H1 (cell line): ENCODE results near the gene SLC6A20.

Experiments
- ASH2L ChIP-seq: fragments of 200-600, 300-600 bp; sonication (generic); IDR thresholded peaks from one replicate; pipeline ENCODE4 v1.7.1; 2017; ENCODE audit warnings: low read length
- CEBPB ChIP-seq: IDR thresholded peaks from 2 replicates; pipeline ENCODE4 v1.6.1; 2012; ENCODE audit warnings: low read depth, low read length
- CHD1 ChIP-seq: IDR thresholded peaks from 2 replicates; pipeline ENCODE4 v1.6.1; 2012; ENCODE audit warnings: low read depth, low read length, improper control_type of control experiment
- EZH2 ChIP-seq: fragments of 200-600 bp; sonication (generic); IDR thresholded peaks from 2 replicates; pipeline ENCODE4 v1.7.1; 2012; ENCODE audit warnings: low read depth, mild to moderate bottlenecking, moderate library complexity, low read length, inconsistent platforms; ENCODE audit not compliant: severe bottlenecking
- MAFK ChIP-seq: IDR thresholded peaks from 2 replicates; pipeline ENCODE4 v1.6.1; 2012; ENCODE audit warnings: low read depth, mild to moderate bottlenecking, improper control_type of control experiment, low read length
- RAD21 ChIP-seq, 2 experiments: IDR thresholded peaks in 1 of 2; conservative IDR thresholded peaks in 1 of 2; 2 replicates each; pipeline ENCODE4 v1.6.1; 2011; ENCODE audit warnings: low read depth in 2 of 2, low read length in 2 of 2, improper control_type of control experiment in 1 of 2, inconsistent platforms in 1 of 2, mild to moderate bottlenecking in 1 of 2, moderate library complexity in 1 of 2
- TEAD4 ChIP-seq: IDR thresholded peaks from 2 replicates; pipeline ENCODE4 v1.6.1; 2012; ENCODE audit warnings: low read depth, low read length, inconsistent platforms, mixed read lengths
- ZNF274 ChIP-seq: IDR thresholded peaks from 2 replicates; pipeline ENCODE4 v1.7.0; 2012; ENCODE audit warnings: low read length, borderline replicate concordance; ENCODE audit errors: extremely low read depth
- TF ChIP-seq, protein P1 (sequence below), 3 experiments: IDR thresholded peaks; 1 replicate in 2 of 3; 2 replicates in 1 of 3; pipeline versions ENCODE4 v1.5.1 to v1.6.1; 2011; ENCODE audit warnings: low read length in 3 of 3, mild to moderate bottlenecking in 3 of 3, inconsistent platforms in 2 of 3, low read depth in 1 of 3, moderate library complexity in 1 of 3; ENCODE audit not compliant: insufficient read depth in 1 of 3; ENCODE audit errors: control extremely low read depth in 1 of 3
- TF ChIP-seq, protein P2 (sequence below): IDR thresholded peaks from 2 replicates; pipeline ENCODE4 v1.6.1; 2012; ENCODE audit warnings: low read length, inconsistent platforms

DNA sequence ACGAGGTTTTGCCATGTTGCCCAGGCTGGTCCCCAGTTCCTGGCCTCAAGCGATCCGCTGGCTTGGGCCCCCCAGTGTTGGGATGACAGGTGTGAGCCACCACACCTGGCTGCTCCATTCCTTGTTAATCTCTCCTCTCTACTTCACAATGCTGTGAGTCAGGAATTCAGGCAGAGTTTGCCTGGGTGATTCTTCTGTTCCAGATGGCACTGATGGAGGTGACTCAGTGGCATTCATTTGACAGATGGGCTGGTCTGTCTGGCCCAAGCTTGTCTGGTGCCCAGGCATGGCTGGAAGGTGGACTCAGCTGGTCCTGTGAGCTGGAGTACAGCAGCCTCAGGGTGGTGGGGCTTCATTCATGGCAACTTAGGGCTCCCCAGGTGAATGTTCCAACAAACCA lies 43.2 kb downstream of the SLC6A20 start:
- TF ChIP-seq ASH2L: no peak
- no peak for TF ChIP-seq EZH2
- TF ChIP-seq, protein P1, sequence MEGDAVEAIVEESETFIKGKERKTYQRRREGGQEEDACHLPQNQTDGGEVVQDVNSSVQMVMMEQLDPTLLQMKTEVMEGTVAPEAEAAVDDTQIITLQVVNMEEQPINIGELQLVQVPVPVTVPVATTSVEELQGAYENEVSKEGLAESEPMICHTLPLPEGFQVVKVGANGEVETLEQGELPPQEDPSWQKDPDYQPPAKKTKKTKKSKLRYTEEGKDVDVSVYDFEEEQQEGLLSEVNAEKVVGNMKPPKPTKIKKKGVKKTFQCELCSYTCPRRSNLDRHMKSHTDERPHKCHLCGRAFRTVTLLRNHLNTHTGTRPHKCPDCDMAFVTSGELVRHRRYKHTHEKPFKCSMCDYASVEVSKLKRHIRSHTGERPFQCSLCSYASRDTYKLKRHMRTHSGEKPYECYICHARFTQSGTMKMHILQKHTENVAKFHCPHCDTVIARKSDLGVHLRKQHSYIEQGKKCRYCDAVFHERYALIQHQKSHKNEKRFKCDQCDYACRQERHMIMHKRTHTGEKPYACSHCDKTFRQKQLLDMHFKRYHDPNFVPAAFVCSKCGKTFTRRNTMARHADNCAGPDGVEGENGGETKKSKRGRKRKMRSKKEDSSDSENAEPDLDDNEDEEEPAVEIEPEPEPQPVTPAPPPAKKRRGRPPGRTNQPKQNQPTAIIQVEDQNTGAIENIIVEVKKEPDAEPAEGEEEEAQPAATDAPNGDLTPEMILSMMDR (IDR thresholded peaks at IDR 0.05; ENCODE audit: control extremely low read depth in 1 of 3, insufficient read depth in 1 of 3, low read depth in 1 of 3, low read length in 3 of 3): no peak
- no peak for TF ChIP-seq MAFK
- no peak for TF ChIP-seq CHD1
- TF ChIP-seq RAD21 (IDR thresholded peaks at IDR 0.05 in 1 of 2, conservative IDR thresholded peaks at IDR 0.05 in 1 of 2; ENCODE audit: low read depth in 2 of 2, low read length in 2 of 2): no peak
- TF ChIP-seq, protein P2, sequence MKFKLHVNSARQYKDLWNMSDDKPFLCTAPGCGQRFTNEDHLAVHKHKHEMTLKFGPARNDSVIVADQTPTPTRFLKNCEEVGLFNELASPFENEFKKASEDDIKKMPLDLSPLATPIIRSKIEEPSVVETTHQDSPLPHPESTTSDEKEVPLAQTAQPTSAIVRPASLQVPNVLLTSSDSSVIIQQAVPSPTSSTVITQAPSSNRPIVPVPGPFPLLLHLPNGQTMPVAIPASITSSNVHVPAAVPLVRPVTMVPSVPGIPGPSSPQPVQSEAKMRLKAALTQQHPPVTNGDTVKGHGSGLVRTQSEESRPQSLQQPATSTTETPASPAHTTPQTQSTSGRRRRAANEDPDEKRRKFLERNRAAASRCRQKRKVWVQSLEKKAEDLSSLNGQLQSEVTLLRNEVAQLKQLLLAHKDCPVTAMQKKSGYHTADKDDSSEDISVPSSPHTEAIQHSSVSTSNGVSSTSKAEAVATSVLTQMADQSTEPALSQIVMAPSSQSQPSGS: no peak
- TF ChIP-seq CEBPB: no peak
- TF ChIP-seq ZNF274: no peak
- TF ChIP-seq TEAD4: no peak
